ENCODE data around the gene DNAH12. TPM values are rescaled to one million over a fixed set of nuclear protein-coding genes. Genes with fewer than 3 reads are reported as not detected.

Gene DNAH12
- total and polyA plus RNA-seq, 2 donors (not counting 3 experiments of a cell fraction or from before 2014, with no cell fraction given), result 0.06 to 0.20 TPM

- no peak for TF ChIP-seq MYC (IDR thresholded peaks at IDR 0.05; ENCODE audit: low read depth, low read length)
- H3K9me3 ChIP-seq (replicated peaks; ENCODE audit: control insufficient read depth, insufficient read depth, low read length), result no peaks in the 10 kb centered on the region
- no peak for FAIRE-seq
- dilution Hi-C loops (cut with MboI; ENCODE audit: extremely low pct_ligation_motif_present, low sequenced_read_pairs), result no loop called here
- no peak overlapping the region for H3K27ac ChIP-seq (ENCODE audit: insufficient read depth, low read depth, low read length)
- H3K4me3 ChIP-seq (replicated peaks in 1 of 3; ENCODE audit: insufficient read depth in 1 of 3, low read depth in 1 of 3, low read length in 3 of 3), result no peak overlapping the region
- H3K27me3 ChIP-seq (ENCODE audit: control insufficient read depth in 2 of 2, insufficient read depth in 2 of 2, low read length in 2 of 2), result no peaks in the 10 kb centered on the region
- no peak overlapping the region for H3K4me2 ChIP-seq (ENCODE audit: insufficient read depth, low read length)
- CTCF ChIA-PET, result interaction anchor here (1.2 to 7.7 kb wide), 3 partner anchors 8 to 180 kb away, joined by 3 to 48 read pairs (median 6); no protein-coding TSS in a partner anchor
- H3K9me1 ChIP-seq (replicated peaks; ENCODE audit: control insufficient read depth, extremely low read depth, insufficient read depth, low read length), result no peaks in the 10 kb centered on the region
- H3K4me1 ChIP-seq (ENCODE audit: control insufficient read depth, extremely low read depth, insufficient read depth, low read length), result no peaks in the 10 kb centered on the region
- POLR2A ChIA-PET, result interaction anchor here (0.6 kb wide), 1 partner anchor 20 kb away, joined by 3 read pairs; the partner anchor contains the start of gene ARF4
- H2AFZ ChIP-seq (ENCODE audit: low read depth, low read length), result no peak overlapping the region
- H3K36me3 ChIP-seq (ENCODE audit: control insufficient read depth in 2 of 2, extremely low read depth in 1 of 2, insufficient read depth in 2 of 2, low read length in 2 of 2), result peaks cover 18 to 38% of the 10 kb centered on the region in 2 experiments
- no TSS peak for BruUV-seq (replicated peaks)
- intact Hi-C loops (cut with micrococcal nuclease), result no loop called here
- H4K20me1 ChIP-seq (replicated peaks; ENCODE audit: control insufficient read depth, extremely low read depth, insufficient read depth, low read length), result peaks cover 2% of the 10 kb centered on the region
- DNase-seq (ENCODE audit: low read depth, low spot score), result no peak
- H3K79me2 ChIP-seq (ENCODE audit: control insufficient read depth, insufficient read depth, low read length), result peaks cover 77% of the 10 kb centered on the region
- H3K9ac ChIP-seq (replicated peaks; ENCODE audit: extremely low read depth, insufficient read depth, low read length), result no peak overlapping the region
Observed at GRCh38 chr3:57577801-57578200, 33.7 kb upstream of the DNAH12 start.

GRCh38 chr3:57575966-57576626, 32.0 kb upstream of the DNAH12 start:
- BruUV-seq (replicated peaks), result no TSS peak
- DNase-seq (ENCODE audit: low read depth, low spot score) (no peak), FAIRE-seq (no peak)
- dilution Hi-C loops (cut with MboI; ENCODE audit: extremely low pct_ligation_motif_present, low sequenced_read_pairs) (no loop called here), intact Hi-C loops (cut with micrococcal nuclease) (no loop called here)
- no peak overlapping the region for H3K4me3 ChIP-seq (replicated peaks in 1 of 3; ENCODE audit: insufficient read depth in 1 of 3, low read depth in 1 of 3, low read length in 3 of 3)
- ChIA-PET POLR2A (no interaction called here), CTCF (interaction anchor here (1.5 to 7.7 kb wide), 3 partner anchors 9 to 179 kb away, joined by 5 to 48 read pairs (median 6); no protein-coding TSS in a partner anchor)
- H4K20me1 ChIP-seq (replicated peaks; ENCODE audit: control insufficient read depth, extremely low read depth, insufficient read depth, low read length), result peaks cover 2% of the 10 kb centered on the region
- no peaks in the 10 kb centered on the region for H3K4me1 ChIP-seq (ENCODE audit: control insufficient read depth, extremely low read depth, insufficient read depth, low read length)
- no peaks in the 10 kb centered on the region for H3K9me1 ChIP-seq (replicated peaks; ENCODE audit: control insufficient read depth, extremely low read depth, insufficient read depth, low read length)
- no peak overlapping the region for H3K27ac ChIP-seq (ENCODE audit: insufficient read depth, low read depth, low read length)
- H3K36me3 ChIP-seq (ENCODE audit: control insufficient read depth in 2 of 2, extremely low read depth in 1 of 2, insufficient read depth in 2 of 2, low read length in 2 of 2), result peaks cover 16 to 43% of the 10 kb centered on the region in 2 experiments
- H3K9ac ChIP-seq (replicated peaks; ENCODE audit: extremely low read depth, insufficient read depth, low read length), result no peak overlapping the region
- H3K79me2 ChIP-seq (ENCODE audit: control insufficient read depth, insufficient read depth, low read length), result peaks cover 61% of the 10 kb centered on the region
- TF ChIP-seq JUN (IDR thresholded peaks at IDR 0.05; ENCODE audit: borderline replicate concordance, insufficient read depth, insufficient read length, low read depth) (no peak), FOS (IDR thresholded peaks at IDR 0.05; ENCODE audit: borderline replicate concordance, insufficient read depth, low read length) (no peak), POLR2A (IDR thresholded peaks at IDR 0.05; ENCODE audit: low read depth, low read length) (no peak), MAX (IDR thresholded peaks at IDR 0.05; ENCODE audit: insufficient read depth, insufficient read length) (no peak), GATA2 (IDR thresholded peaks at IDR 0.05; ENCODE audit: insufficient read depth, insufficient read length, low read depth, low read length) (no peak), EZH2 (IDR thresholded peaks at IDR 0.05; ENCODE audit: borderline replicate concordance, low read depth, low read length, severe bottlenecking) (no peak), CTCF (IDR thresholded peaks at IDR 0.05; ENCODE audit: extremely low read depth in 1 of 2, insufficient read depth in 1 of 2, low read depth in 1 of 2, low read length in 2 of 2) (no peak), MYC (IDR thresholded peaks at IDR 0.05; ENCODE audit: low read depth, low read length) (no peak), POLR2AphosphoS5 (IDR thresholded peaks at IDR 0.05; ENCODE audit: insufficient read depth, low read depth, low read length) (no peak)
- H2AFZ ChIP-seq (ENCODE audit: low read depth, low read length), result no peak overlapping the region
- no peaks in the 10 kb centered on the region for H3K9me3 ChIP-seq (replicated peaks; ENCODE audit: control insufficient read depth, insufficient read depth, low read length)
- no peak overlapping the region for H3K4me2 ChIP-seq (ENCODE audit: insufficient read depth, low read length)
- no peaks in the 10 kb centered on the region for H3K27me3 ChIP-seq (ENCODE audit: control insufficient read depth in 2 of 2, insufficient read depth in 2 of 2, low read length in 2 of 2)
